SU-DHL-6 (cell line): ENCODE results near the gene NCR2.

Experiments used
- EZH2phosphoT487 ChIP-seq: fragments of 200-600 bp; sonication (generic), shearing (Covaris generic); conservative IDR thresholded peaks from 2 replicates; pipeline ENCODE4 v1.6.1; 2018; ENCODE audit warnings: mild to moderate bottlenecking, antibody characterized with exemption, low read length, moderate library complexity, mixed read lengths
- TF ChIP-seq, protein P1 (sequence below): fragments of 200-600 bp; sonication (generic); IDR thresholded peaks from one replicate; pipeline ENCODE4 v1.5.1; 2017; ENCODE audit warnings: antibody characterized with exemption, mild to moderate bottlenecking, low read length, moderate library complexity; ENCODE audit not compliant: insufficient read depth, poor library complexity, severe bottlenecking

DNA sequence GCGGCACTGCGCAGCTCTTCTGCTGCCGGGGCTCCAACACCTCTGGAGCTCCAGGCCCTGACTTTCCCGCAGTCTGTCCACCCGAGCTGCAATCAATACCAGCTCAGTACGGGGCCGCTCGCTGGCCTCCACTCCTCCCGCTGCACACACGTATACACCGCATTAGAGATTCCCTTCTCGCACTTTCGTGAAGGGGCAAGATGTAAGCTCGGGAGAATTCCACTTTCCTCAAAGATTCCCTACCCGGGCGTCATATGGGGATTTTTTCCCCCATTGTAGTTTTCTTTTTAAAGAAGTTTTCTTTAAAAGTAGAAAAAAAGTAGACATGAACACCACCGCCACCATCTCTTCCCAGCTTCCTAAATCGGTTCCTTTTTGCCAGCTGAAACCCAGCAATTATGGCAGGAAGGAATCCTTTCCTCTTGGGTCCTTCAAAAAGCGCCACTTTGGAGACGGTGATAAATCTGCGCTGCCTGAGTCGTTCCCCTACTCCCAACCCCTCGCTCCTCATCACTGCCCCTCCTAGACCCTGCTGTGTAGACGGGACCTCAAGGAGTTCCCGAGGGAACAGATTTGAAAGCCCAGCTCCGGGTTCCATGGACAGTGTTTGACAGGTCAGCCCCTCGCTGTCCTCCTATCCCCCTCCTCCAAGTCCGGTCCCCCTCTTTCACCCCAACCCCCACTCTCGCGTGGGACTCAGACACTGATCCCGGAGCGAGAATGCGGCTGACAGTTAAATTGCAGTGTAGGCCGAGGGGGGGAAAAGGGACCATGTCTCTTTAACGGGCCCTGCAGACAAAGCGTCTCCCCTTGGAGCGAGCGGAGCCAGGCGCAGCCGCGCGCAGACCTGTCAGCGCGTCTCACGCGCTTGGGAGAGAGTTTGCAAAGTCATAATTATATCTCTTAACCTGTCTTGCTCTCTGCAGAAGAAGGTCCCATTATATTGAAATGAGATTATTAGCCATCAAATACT, 39.5 kb downstream of the NCR2 start:
- TF ChIP-seq, protein P1, sequence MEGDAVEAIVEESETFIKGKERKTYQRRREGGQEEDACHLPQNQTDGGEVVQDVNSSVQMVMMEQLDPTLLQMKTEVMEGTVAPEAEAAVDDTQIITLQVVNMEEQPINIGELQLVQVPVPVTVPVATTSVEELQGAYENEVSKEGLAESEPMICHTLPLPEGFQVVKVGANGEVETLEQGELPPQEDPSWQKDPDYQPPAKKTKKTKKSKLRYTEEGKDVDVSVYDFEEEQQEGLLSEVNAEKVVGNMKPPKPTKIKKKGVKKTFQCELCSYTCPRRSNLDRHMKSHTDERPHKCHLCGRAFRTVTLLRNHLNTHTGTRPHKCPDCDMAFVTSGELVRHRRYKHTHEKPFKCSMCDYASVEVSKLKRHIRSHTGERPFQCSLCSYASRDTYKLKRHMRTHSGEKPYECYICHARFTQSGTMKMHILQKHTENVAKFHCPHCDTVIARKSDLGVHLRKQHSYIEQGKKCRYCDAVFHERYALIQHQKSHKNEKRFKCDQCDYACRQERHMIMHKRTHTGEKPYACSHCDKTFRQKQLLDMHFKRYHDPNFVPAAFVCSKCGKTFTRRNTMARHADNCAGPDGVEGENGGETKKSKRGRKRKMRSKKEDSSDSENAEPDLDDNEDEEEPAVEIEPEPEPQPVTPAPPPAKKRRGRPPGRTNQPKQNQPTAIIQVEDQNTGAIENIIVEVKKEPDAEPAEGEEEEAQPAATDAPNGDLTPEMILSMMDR, result no peak
- TF ChIP-seq EZH2phosphoT487, result no peak
